ENCODE results near the gene ARL6IP4. TPM values are rescaled to one million over a fixed set of nuclear protein-coding genes. Genes with fewer than 3 reads are reported as not detected.

ARL6IP4 gene
- total and polyA plus RNA-seq, 2 of the 4 experiments (the other 2 are of a cell fraction), result 161 to 254 TPM

DNA sequence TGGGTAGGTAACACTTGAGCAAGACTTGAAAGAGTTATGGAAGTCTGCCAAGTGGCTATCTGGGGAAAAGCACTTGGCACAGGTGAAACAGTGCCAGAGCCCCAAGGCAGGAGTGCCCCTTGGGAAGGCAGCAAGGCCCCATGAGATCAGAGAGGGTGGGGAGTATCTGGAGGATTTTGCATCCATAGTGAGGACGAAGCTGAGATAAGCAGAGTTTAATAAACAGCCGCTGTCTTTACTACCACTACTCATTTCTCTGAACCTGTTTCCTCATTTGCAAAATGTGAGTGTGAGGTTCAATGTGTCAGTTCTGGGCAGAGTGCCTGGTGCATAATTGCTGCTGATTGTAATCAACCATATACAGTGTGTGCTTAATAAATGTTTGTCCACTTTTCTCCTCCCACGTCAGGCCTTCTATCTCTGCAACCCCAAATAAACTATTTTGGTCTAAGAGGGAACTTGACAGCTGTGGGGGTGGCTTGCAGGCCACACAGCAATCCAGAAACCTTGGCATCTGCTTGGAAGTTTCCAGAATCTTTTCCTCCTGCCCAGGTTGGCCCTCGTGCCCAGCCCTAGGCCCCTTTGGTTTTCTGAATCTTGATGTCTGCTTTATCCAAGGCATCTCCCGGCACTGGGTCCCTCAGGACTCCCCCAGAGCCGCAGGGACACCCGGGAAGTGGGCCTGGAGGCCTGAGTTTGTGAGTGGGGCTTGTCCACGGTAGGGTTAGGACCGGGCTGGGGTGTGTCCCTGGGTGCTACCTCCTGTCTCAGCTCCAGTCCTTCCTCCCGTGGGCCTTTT is 18.8 kb upstream of the ARL6IP4 start:
- H4K5ac ChIP-seq (ENCODE audit: low read depth, low read length), result no peak overlapping the region
- peaks cover 8% of the 10 kb centered on the region for H3K4me1 ChIP-seq (ENCODE audit: control insufficient read depth, insufficient read depth, low read length)
- H3K18ac ChIP-seq (ENCODE audit: low read depth, low read length), result no peak overlapping the region
- no peak overlapping the region for H2BK120ac ChIP-seq (ENCODE audit: low read depth, low read length)
- no peak overlapping the region for H2BK15ac ChIP-seq (ENCODE audit: low read depth, low read length)
- peaks cover 4% of the 10 kb centered on the region for H3K36me3 ChIP-seq (ENCODE audit: control insufficient read depth, insufficient read depth, low read length)
- ATAC-seq (ENCODE audit: low read depth), result no peak
- H3K27me3 ChIP-seq (ENCODE audit: control insufficient read depth, insufficient read depth, low read length), result no peaks in the 10 kb centered on the region
- BruUV-seq (replicated peaks), result no TSS peak
- no peak overlapping the region for H3K9ac ChIP-seq (ENCODE audit: low read depth, low read length)
- ChIA-PET POLR2A (ENCODE audit: unreplicated experiment) (no interaction called here), CTCF (interaction anchor here (2.1 kb wide), 1 partner anchor 168 kb away, joined by 4 read pairs; no protein-coding TSS in a partner anchor)
- H3K56ac ChIP-seq (ENCODE audit: extremely low read depth, insufficient read depth, low read length), result no peak overlapping the region
- no peaks in the 10 kb centered on the region for H3K9me3 ChIP-seq (ENCODE audit: control insufficient read depth, insufficient read depth, low read length)
- no peak overlapping the region for H4K91ac ChIP-seq (ENCODE audit: insufficient read depth, low read depth, low read length)
- no peak overlapping the region for H2AK9ac ChIP-seq (replicated peaks; ENCODE audit: low read depth, low read length, poor library complexity)
- no peak overlapping the region for H3K27ac ChIP-seq (ENCODE audit: insufficient read depth, low read length)
- H3K14ac ChIP-seq (replicated peaks; ENCODE audit: low read depth, low read length), result no peak overlapping the region
- peaks cover 4% of the 10 kb centered on the region for H4K20me1 ChIP-seq (ENCODE audit: insufficient read depth, low read length)
- no CpG with 5 or more reads among the region's 10 CpGs for WGBS, 2 experiments (ENCODE audit: extremely low coverage in 2 of 2, insufficient read length in 1 of 2)
- H3K23ac ChIP-seq (ENCODE audit: low read depth, low read length), result no peak overlapping the region
- H3K4ac ChIP-seq (ENCODE audit: low read depth, low read length), result no peak overlapping the region
- H3K4me2 ChIP-seq (ENCODE audit: low read depth, low read length), result no peak overlapping the region
- H4K8ac ChIP-seq (ENCODE audit: low read depth in 2 of 2, low read length in 2 of 2), result no peak overlapping the region
- H3K4me3 ChIP-seq (ENCODE audit: insufficient read depth, low read depth, low read length), result no peak overlapping the region
- intact Hi-C loops (cut with micrococcal nuclease), result no loop called here
- no peaks in the 10 kb centered on the region; the same call in 1 of the 2 replicates for H3K9me1 ChIP-seq (ENCODE audit: insufficient read depth, low read length)
- no peak for DNase-seq
- no peak overlapping the region for H2BK5ac ChIP-seq (ENCODE audit: low read depth, low read length, poor library complexity, severe bottlenecking)
- H3K79me1 ChIP-seq (ENCODE audit: low read depth in 1 of 2, low read length in 2 of 2), result peaks cover 0 to 25% of the 10 kb centered on the region in 2 experiments; a peak in 2 of 4 replicates
- H2AK5ac ChIP-seq (ENCODE audit: low read depth, low read length), result no peak overlapping the region
- TF ChIP-seq CEBPB (IDR thresholded peaks at IDR 0.05; ENCODE audit: low read depth, low read length), result no peak
- TF ChIP-seq RFX5 (IDR thresholded peaks at IDR 0.05; ENCODE audit: low read depth, low read length), result no peak
- no peak for TF ChIP-seq MXI1 (IDR thresholded peaks at IDR 0.05; ENCODE audit: borderline replicate concordance, low read depth, low read length)
- TF ChIP-seq NFE2L2 (IDR thresholded peaks at IDR 0.05; ENCODE audit: low read depth, low read length), result no peak
- TF ChIP-seq RCOR1 (IDR thresholded peaks at IDR 0.05; ENCODE audit: insufficient replicate concordance, low read length), result no peak
- TF ChIP-seq, protein P1, sequence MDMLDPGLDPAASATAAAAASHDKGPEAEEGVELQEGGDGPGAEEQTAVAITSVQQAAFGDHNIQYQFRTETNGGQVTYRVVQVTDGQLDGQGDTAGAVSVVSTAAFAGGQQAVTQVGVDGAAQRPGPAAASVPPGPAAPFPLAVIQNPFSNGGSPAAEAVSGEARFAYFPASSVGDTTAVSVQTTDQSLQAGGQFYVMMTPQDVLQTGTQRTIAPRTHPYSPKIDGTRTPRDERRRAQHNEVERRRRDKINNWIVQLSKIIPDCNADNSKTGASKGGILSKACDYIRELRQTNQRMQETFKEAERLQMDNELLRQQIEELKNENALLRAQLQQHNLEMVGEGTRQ (IDR thresholded peaks at IDR 0.05; ENCODE audit: low read depth, low read length), result no peak
- TF ChIP-seq MAZ (IDR thresholded peaks at IDR 0.05; ENCODE audit: borderline replicate concordance, low read depth, low read length), result no peak
- H2BK20ac ChIP-seq (ENCODE audit: low read depth, low read length), result no peak overlapping the region; the same call in 1 of the 2 replicates
- dilution Hi-C loops (cut with HindIII; ENCODE audit: low sequenced_read_pairs, unreplicated experiment), result no loop called here
- in situ Hi-C loops (cut with MboI; ENCODE audit: low sequenced_read_pairs), result loop anchor here (25.0 kb wide), 1 partner anchor 324 kb away; no protein-coding TSS in a partner anchor
- H2AFZ ChIP-seq (replicated peaks; ENCODE audit: low read length, poor library complexity), result no peak overlapping the region

Measured in IMR-90 (cell line).